NCI-H345 (cell line): ENCODE data around the gene ADGRA1.
A peak's percentile ranks its signal among the peaks of the same experiment; 100 is the strongest.

Experiments
- DNase-seq: peaks from one replicate; lab custom pipeline; 2025; lab: John Stamatoyannopoulos, UW

Gene ADGRA1

GRCh38 chr10:133056001-133056400 lies 31.7 kb upstream of the ADGRA1 start:
- no peak for DNase-seq

GRCh38 chr10:133056651-133057178 lies 31.0 kb upstream of the ADGRA1 start:
- peak; percentile 6 for DNase-seq

GRCh38 chr10:133058331-133059092 lies 29.2 kb upstream of the ADGRA1 start:
- DNase-seq, result no peak

GRCh38 chr10:133059093-133059470 lies 28.6 kb upstream of the ADGRA1 start:
- DNase-seq, result no peak

GRCh38 chr10:133059571-133059970 lies 28.2 kb upstream of the ADGRA1 start:
- no peak for DNase-seq

GRCh38 chr10:133060022-133060421 lies 27.7 kb upstream of the ADGRA1 start:
- no peak for DNase-seq

- no peak for DNase-seq
These were observed 27.3 kb upstream of the ADGRA1 start for GRCh38 chr10:133060466-133060865.

- DNase-seq, result no peak
These were observed 26.8 kb upstream of the ADGRA1 start for GRCh38 chr10:133060881-133061280.

GRCh38 chr10:133061296-133062038 lies 26.3 kb upstream of the ADGRA1 start:
- no peak for DNase-seq

GRCh38 chr10:133062085-133062484 lies 25.6 kb upstream of the ADGRA1 start:
- DNase-seq, result no peak

- DNase-seq, result no peak
These were observed 25.1 kb upstream of the ADGRA1 start for GRCh38 chr10:133062635-133063034.

- DNase-seq, result no peak
These were observed 20.3 kb upstream of the ADGRA1 start for GRCh38 chr10:133067149-133068105.

- no peak for DNase-seq
These were observed 19.4 kb upstream of the ADGRA1 start for GRCh38 chr10:133068111-133069032.

- DNase-seq, result no peak
These were observed 18.6 kb upstream of the ADGRA1 start for GRCh38 chr10:133069033-133069525.

GRCh38 chr10:133070405-133070804 lies 17.3 kb upstream of the ADGRA1 start:
- DNase-seq, result no peak

GRCh38 chr10:133070810-133071209 lies 16.9 kb upstream of the ADGRA1 start:
- DNase-seq, result no peak

- no peak for DNase-seq
These were observed 16.0 kb upstream of the ADGRA1 start for GRCh38 chr10:133071733-133072132.

GRCh38 chr10:133072196-133072595 lies 15.5 kb upstream of the ADGRA1 start:
- peak; percentile 41 for DNase-seq

GRCh38 chr10:133072720-133073390 lies 14.9 kb upstream of the ADGRA1 start:
- peak; percentile 23 for DNase-seq
